Activated naive CD4-positive, alpha-beta T cell (primary cell): ENCODE data around the gene PROSER2.
"Not testable (repeated sequence)": the region's sequence is repeated elsewhere in the genome, so short reads cannot be mapped to it uniquely, and the experiment has no call there.

Experiments used
- DNase-seq, 4 experiments: peaks; one replicate each; lab custom pipeline; 2025; lab: John Stamatoyannopoulos, UW

PROSER2 gene

GRCh38 chr10:11886138-11886474, 63.0 kb downstream of the PROSER2 start:
- no peak for DNase-seq

GRCh38 chr10:11886851-11887250, 63.7 kb downstream of the PROSER2 start:
- DNase-seq: no peak

- DNase-seq: no peak
These were observed 64.4 kb downstream of the PROSER2 start for GRCh38 chr10:11887381-11888227.

GRCh38 chr10:11889263-11889662, 66.1 kb downstream of the PROSER2 start:
- not testable (repeated sequence) for DNase-seq

- no peak for DNase-seq
These were observed 68.8 kb downstream of the PROSER2 start for GRCh38 chr10:11891776-11892486.

- no peak for DNase-seq
These were observed 70.7 kb downstream of the PROSER2 start for GRCh38 chr10:11893749-11894278.

- no peak for DNase-seq
These were observed 71.4 kb downstream of the PROSER2 start for GRCh38 chr10:11894381-11895107.

GRCh38 chr10:11895108-11895466, 71.9 kb downstream of the PROSER2 start:
- DNase-seq: no peak

- no peak for DNase-seq
These were observed 72.4 kb downstream of the PROSER2 start for GRCh38 chr10:11895598-11895997.

GRCh38 chr10:11896549-11897200, 73.5 kb downstream of the PROSER2 start:
- DNase-seq: no peak

GRCh38 chr10:11898033-11898371, 74.8 kb downstream of the PROSER2 start:
- DNase-seq: no peak

- no peak for DNase-seq
These were observed 75.4 kb downstream of the PROSER2 start for GRCh38 chr10:11898372-11899066.

- DNase-seq: no peak
These were observed 76.1 kb downstream of the PROSER2 start for GRCh38 chr10:11899067-11899876.

- no peak for DNase-seq
These were observed 77.8 kb downstream of the PROSER2 start for GRCh38 chr10:11901036-11901301.

- DNase-seq: no peak
These were observed 78.3 kb downstream of the PROSER2 start for GRCh38 chr10:11901454-11901832.

GRCh38 chr10:11901833-11902475, 78.8 kb downstream of the PROSER2 start:
- DNase-seq: no peak

- DNase-seq: no peak
These were observed 79.5 kb downstream of the PROSER2 start for GRCh38 chr10:11902646-11903045.

GRCh38 chr10:11906714-11907113, 83.6 kb downstream of the PROSER2 start:
- DNase-seq: no peak

- DNase-seq: no peak
These were observed 84.8 kb downstream of the PROSER2 start for GRCh38 chr10:11907914-11908313.

GRCh38 chr10:11908536-11908935, 85.4 kb downstream of the PROSER2 start:
- DNase-seq: no peak

GRCh38 chr10:11908991-11909390, 85.8 kb downstream of the PROSER2 start:
- no peak for DNase-seq
